Measurements from ENCODE around the gene KCNJ6.

The KCNJ6 gene

DNA sequence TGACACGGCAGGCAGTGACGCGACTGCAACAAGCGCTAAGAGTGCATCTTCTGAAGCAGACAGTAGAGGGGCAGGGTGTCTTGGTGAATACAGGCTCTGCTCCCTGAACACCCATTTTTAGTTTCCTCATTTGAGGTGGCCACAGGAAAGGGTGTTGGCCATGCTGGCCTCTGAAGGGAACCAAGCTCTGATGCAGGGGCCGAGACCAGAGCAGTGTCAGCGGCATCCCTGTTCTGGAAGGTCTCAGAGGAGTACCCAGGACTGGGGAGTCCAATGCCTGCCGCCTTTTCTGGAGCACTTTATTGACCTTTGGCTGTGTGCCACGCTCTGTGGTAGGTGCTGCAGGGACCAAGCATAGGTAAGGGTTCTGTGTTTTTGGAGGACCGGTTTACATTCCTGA is 100.4 kb downstream of the KCNJ6 start:
- no peak overlapping the region for H2AFZ ChIP-seq (ENCODE audit: low read depth, low read length)
- H3K36me3 ChIP-seq (replicated peaks; ENCODE audit: low read depth, low read length), result no peaks in the 10 kb centered on the region
- no peaks in the 10 kb centered on the region for H3K4me1 ChIP-seq (ENCODE audit: low read length)
- no peaks in the 10 kb centered on the region for H3K79me2 ChIP-seq (ENCODE audit: low read length)
- H3K27ac ChIP-seq (ENCODE audit: low read length), result no peak overlapping the region
- no peak for TF ChIP-seq EZH2phosphoT487 (IDR thresholded peaks at IDR 0.05; ENCODE audit: low read depth)
- TF ChIP-seq, protein P1, sequence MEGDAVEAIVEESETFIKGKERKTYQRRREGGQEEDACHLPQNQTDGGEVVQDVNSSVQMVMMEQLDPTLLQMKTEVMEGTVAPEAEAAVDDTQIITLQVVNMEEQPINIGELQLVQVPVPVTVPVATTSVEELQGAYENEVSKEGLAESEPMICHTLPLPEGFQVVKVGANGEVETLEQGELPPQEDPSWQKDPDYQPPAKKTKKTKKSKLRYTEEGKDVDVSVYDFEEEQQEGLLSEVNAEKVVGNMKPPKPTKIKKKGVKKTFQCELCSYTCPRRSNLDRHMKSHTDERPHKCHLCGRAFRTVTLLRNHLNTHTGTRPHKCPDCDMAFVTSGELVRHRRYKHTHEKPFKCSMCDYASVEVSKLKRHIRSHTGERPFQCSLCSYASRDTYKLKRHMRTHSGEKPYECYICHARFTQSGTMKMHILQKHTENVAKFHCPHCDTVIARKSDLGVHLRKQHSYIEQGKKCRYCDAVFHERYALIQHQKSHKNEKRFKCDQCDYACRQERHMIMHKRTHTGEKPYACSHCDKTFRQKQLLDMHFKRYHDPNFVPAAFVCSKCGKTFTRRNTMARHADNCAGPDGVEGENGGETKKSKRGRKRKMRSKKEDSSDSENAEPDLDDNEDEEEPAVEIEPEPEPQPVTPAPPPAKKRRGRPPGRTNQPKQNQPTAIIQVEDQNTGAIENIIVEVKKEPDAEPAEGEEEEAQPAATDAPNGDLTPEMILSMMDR (IDR thresholded peaks at IDR 0.05; ENCODE audit: low read depth, low read length), result no peak
- H3K4me2 ChIP-seq (ENCODE audit: low read length), result no peak overlapping the region
- no peaks in the 10 kb centered on the region for H4K20me1 ChIP-seq (ENCODE audit: insufficient read depth, low read length)
- H3K9ac ChIP-seq (ENCODE audit: low read length), result no peak overlapping the region
- no peaks in the 10 kb centered on the region for H3K9me3 ChIP-seq (ENCODE audit: insufficient read depth, low read length)
- no peak overlapping the region for H3K4me3 ChIP-seq (ENCODE audit: low read length)
- H3K27me3 ChIP-seq (ENCODE audit: low read depth, low read length), result no peaks in the 10 kb centered on the region

- H3K27ac ChIP-seq (ENCODE audit: low read length), result no peak overlapping the region
- H3K36me3 ChIP-seq (replicated peaks; ENCODE audit: low read depth, low read length), result no peaks in the 10 kb centered on the region
- no peaks in the 10 kb centered on the region for H4K20me1 ChIP-seq (ENCODE audit: insufficient read depth, low read length)
- no peak overlapping the region for H2AFZ ChIP-seq (ENCODE audit: low read depth, low read length)
- no peaks in the 10 kb centered on the region for H3K4me1 ChIP-seq (ENCODE audit: low read length)
- H3K9me3 ChIP-seq (ENCODE audit: insufficient read depth, low read length), result no peaks in the 10 kb centered on the region
- H3K9ac ChIP-seq (ENCODE audit: low read length), result no peak overlapping the region
- no peaks in the 10 kb centered on the region for H3K27me3 ChIP-seq (ENCODE audit: low read depth, low read length)
- no peaks in the 10 kb centered on the region for H3K79me2 ChIP-seq (ENCODE audit: low read length)
- no peak overlapping the region for H3K4me2 ChIP-seq (ENCODE audit: low read length)
- no peak overlapping the region for H3K4me3 ChIP-seq (ENCODE audit: low read length)
- TF ChIP-seq, protein P1 (IDR thresholded peaks at IDR 0.05; ENCODE audit: low read depth, low read length), result no peak
- no peak for TF ChIP-seq EZH2phosphoT487 (IDR thresholded peaks at IDR 0.05; ENCODE audit: low read depth)
These were observed 104.5 kb downstream of the KCNJ6 start for GRCh38 chr21:37811711-37812110.

DNA sequence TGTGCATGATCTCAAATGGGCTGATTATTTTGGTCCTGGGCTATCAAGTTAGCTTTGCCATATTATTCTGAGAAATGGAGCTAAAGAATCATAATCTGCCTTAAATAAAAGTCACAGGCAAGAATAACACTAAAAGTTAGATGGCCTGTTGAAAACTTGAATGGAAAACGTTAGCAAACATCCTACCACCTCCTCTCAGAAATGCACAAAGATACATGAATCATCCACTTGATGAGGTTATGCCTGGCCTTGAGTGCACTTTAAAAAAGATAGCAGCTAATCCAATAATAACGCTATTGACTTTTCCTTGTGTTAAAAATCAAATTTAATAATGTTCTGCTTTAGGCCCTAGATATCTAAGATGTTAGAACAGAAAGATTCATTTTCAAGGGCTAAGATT is 108.0 kb downstream of the KCNJ6 start:
- H3K9ac ChIP-seq (ENCODE audit: low read length), result no peak overlapping the region
- H2AFZ ChIP-seq (ENCODE audit: low read depth, low read length), result no peak overlapping the region
- H3K4me2 ChIP-seq (ENCODE audit: low read length), result no peak overlapping the region
- H4K20me1 ChIP-seq (ENCODE audit: insufficient read depth, low read length), result no peaks in the 10 kb centered on the region
- no peaks in the 10 kb centered on the region for H3K9me3 ChIP-seq (ENCODE audit: insufficient read depth, low read length)
- H3K4me1 ChIP-seq (ENCODE audit: low read length), result no peaks in the 10 kb centered on the region
- no peak overlapping the region for H3K27ac ChIP-seq (ENCODE audit: low read length)
- TF ChIP-seq EZH2phosphoT487 (IDR thresholded peaks at IDR 0.05; ENCODE audit: low read depth), result no peak
- TF ChIP-seq, protein P1 (IDR thresholded peaks at IDR 0.05; ENCODE audit: low read depth, low read length), result no peak
- no peak overlapping the region for H3K4me3 ChIP-seq (ENCODE audit: low read length)
- no peaks in the 10 kb centered on the region for H3K79me2 ChIP-seq (ENCODE audit: low read length)
- H3K27me3 ChIP-seq (ENCODE audit: low read depth, low read length), result no peaks in the 10 kb centered on the region
- H3K36me3 ChIP-seq (replicated peaks; ENCODE audit: low read depth, low read length), result no peaks in the 10 kb centered on the region

GRCh38 chr21:37805266-37805665 is 111.0 kb downstream of the KCNJ6 start:
- Histone ChIP-seq H3K27me3 (ENCODE audit: low read depth, low read length) (no peaks in the 10 kb centered on the region; the same call in 1 of the 2 replicates), H3K4me1 (ENCODE audit: low read length) (no peaks in the 10 kb centered on the region)
- TF ChIP-seq, protein P1 (IDR thresholded peaks at IDR 0.05; ENCODE audit: low read depth, low read length), result no peak
- TF ChIP-seq EZH2phosphoT487 (IDR thresholded peaks at IDR 0.05; ENCODE audit: low read depth), result no peak

More at GRCh38 chr21:37805266-37805665, 111.0 kb downstream of the KCNJ6 start:
- H3K4me2 ChIP-seq (ENCODE audit: low read length), result no peak overlapping the region
- H3K4me3 ChIP-seq (ENCODE audit: low read length), result no peak overlapping the region
- no peak overlapping the region for H3K9ac ChIP-seq (ENCODE audit: low read length)
- no peaks in the 10 kb centered on the region for H4K20me1 ChIP-seq (ENCODE audit: insufficient read depth, low read length)
- no peaks in the 10 kb centered on the region for H3K36me3 ChIP-seq (replicated peaks; ENCODE audit: low read depth, low read length)
- no peaks in the 10 kb centered on the region for H3K9me3 ChIP-seq (ENCODE audit: insufficient read depth, low read length)
- H3K27ac ChIP-seq (ENCODE audit: low read length), result no peak overlapping the region
- H2AFZ ChIP-seq (ENCODE audit: low read depth, low read length), result no peak overlapping the region
- H3K79me2 ChIP-seq (ENCODE audit: low read length), result no peaks in the 10 kb centered on the region
